Lower lobe of right lung (tissue), 2 donors: ENCODE measurements around the gene CD24. TPM values are rescaled to one million over a fixed set of nuclear protein-coding genes. Genes with fewer than 3 reads are reported as not detected.

Source experiments
- ATAC-seq, 2 donors: fragments of 200-7000 bp; cut with Tn5 transposase; one replicate each; pipeline ENCODE4 v1.9.1; 2020 to 2022; ENCODE audit warnings: mild to moderate bottlenecking in 2 of 2, moderate library complexity in 2 of 2
- DNase-seq: peaks from one replicate; pipeline ENCODE4 v3.0.0-alpha.2; 2020
- H3K27ac ChIP-seq: fragments of 200-600 bp; one replicate; pipeline ENCODE4 v1.8.0; 2022
- H3K27me3 ChIP-seq: fragments of 200-600 bp; one replicate; pipeline ENCODE4 v1.8.0; 2022; ENCODE audit warnings: low read depth
- H3K36me3 ChIP-seq: fragments of 200-600 bp; one replicate; pipeline ENCODE4 v1.8.0; 2022; ENCODE audit warnings: mild to moderate bottlenecking
- H3K4me1 ChIP-seq: fragments of 200-600 bp; one replicate; pipeline ENCODE4 v1.8.0; 2022
- H3K4me3 ChIP-seq: fragments of 200-600 bp; one replicate; pipeline ENCODE4 v1.8.0; 2022; ENCODE audit warnings: mild to moderate bottlenecking
- H3K9me3 ChIP-seq: fragments of 200-600 bp; one replicate; pipeline ENCODE4 v1.8.0; 2022
- CTCF ChIP-seq: fragments of 200-600 bp; IDR thresholded peaks from one replicate; pipeline ENCODE4 v1.8.0; 2022; ENCODE audit warnings: antibody characterized with exemption, mild to moderate bottlenecking
- intact Hi-C: fragments of 100-400 bp; cut with DNase I; formaldehyde crosslinking; loops from one replicate; pipeline ENCODE4 v1.11.0; 2022
- total RNA-seq: library from RNA; stranded (reverse); fragmentation: NEBNext Ultra II Directional; extraction: Animal tissue kit (Norgen Biotek cat#: 25700); gene quantifications from one replicate; pipeline ENCODE4 v1.2.1, GENCODE V29; 2021
- donor health status: DM: no; HTN: yes; CAD: no; lungs with severe emphysema.

CD24 gene
- total RNA-seq, 1 donor from 2014 or later, result 33.1 TPM

- intact Hi-C loops, result no loop called here
- Histone ChIP-seq H3K4me3 (no peak overlapping the region), H3K4me1 (peaks cover 8% of the 10 kb centered on the region), H3K9me3 (no peaks in the 10 kb centered on the region), H3K36me3 (no peaks in the 10 kb centered on the region), H3K27ac (no peak overlapping the region), H3K27me3 (peaks cover 54% of the 10 kb centered on the region)
- peak; percentile 91 for DNase-seq
- ATAC-seq, result peak; percentile 68 to 89
- peak; percentile 88 for TF ChIP-seq CTCF
Observed at GRCh38 chr6:106979435-106979884, 4.9 kb upstream of the CD24 start.

GRCh38 chr6:106977246-106977645 lies 2.7 kb upstream of the CD24 start:
- peaks cover 68% of the 10 kb centered on the region for H3K27me3 ChIP-seq
- intact Hi-C loops, result no loop called here
- DNase-seq (no peak), ATAC-seq (no peak)
- H3K4me3 ChIP-seq, result no peak overlapping the region
- H3K27ac ChIP-seq, result no peak overlapping the region
- H3K4me1 ChIP-seq, result peaks cover 22% of the 10 kb centered on the region
- no peak for TF ChIP-seq CTCF
- H3K9me3 ChIP-seq, result no peaks in the 10 kb centered on the region
- H3K36me3 ChIP-seq, result no peaks in the 10 kb centered on the region

- intact Hi-C loops, result no loop called here
- H3K9me3 ChIP-seq, result no peaks in the 10 kb centered on the region
- no peak for DNase-seq
- H3K4me3 ChIP-seq, result no peak overlapping the region
- peaks cover 68% of the 10 kb centered on the region for H3K27me3 ChIP-seq
- H3K36me3 ChIP-seq, result no peaks in the 10 kb centered on the region
- TF ChIP-seq CTCF, result no peak
- no peak overlapping the region for H3K27ac ChIP-seq
- H3K4me1 ChIP-seq, result peaks cover 22% of the 10 kb centered on the region
- ATAC-seq, result no peak
Observed at GRCh38 chr6:106976270-106976669, 1.7 kb upstream of the CD24 start.

GRCh38 chr6:106975738-106976064 lies 1.2 kb upstream of the CD24 start:
- H3K36me3 ChIP-seq, result no peaks in the 10 kb centered on the region
- peak overlapping the region; percentile 65 for H3K27ac ChIP-seq
- ATAC-seq, result no peak
- H3K27me3 ChIP-seq, result peaks cover 68% of the 10 kb centered on the region
- no peaks in the 10 kb centered on the region for H3K9me3 ChIP-seq
- DNase-seq, result no peak
- no peak for TF ChIP-seq CTCF
- H3K4me3 ChIP-seq, result peak overlapping the region; percentile 62
- intact Hi-C loops, result no loop called here
- H3K4me1 ChIP-seq, result peaks cover 22% of the 10 kb centered on the region

- Histone ChIP-seq H3K4me3 (peak overlapping the region; percentile 62), H3K36me3 (no peaks in the 10 kb centered on the region), H3K27me3 (peaks cover 68% of the 10 kb centered on the region), H3K27ac (peak overlapping the region; percentile 65), H3K9me3 (no peaks in the 10 kb centered on the region), H3K4me1 (peaks cover 22% of the 10 kb centered on the region)
- TF ChIP-seq CTCF, result peak; percentile 14
- intact Hi-C loops, result no loop called here
- peak; percentile 83 to 87 for ATAC-seq
- DNase-seq, result peak; percentile 73
Observed at GRCh38 chr6:106974999-106975737, 639 bp upstream of the CD24 start.
